Nephron progenitor cell (in vitro differentiated cells): ENCODE data around the gene TAF1C.
"Not testable (repeated sequence)": the region's sequence is repeated elsewhere in the genome, so short reads cannot be mapped to it uniquely, and the experiment has no call there.

ENCODE experiments used
- DNase-seq: peaks from one replicate; pipeline ENCODE4 v3.0.0; 2021
- H3K27ac Mint-ChIP-seq: 2 replicates; pipeline ENCODE4 v1.8.0; 2021; ENCODE audit warnings: mild to moderate bottlenecking, moderate library complexity, mixed read lengths
- H3K27me3 Mint-ChIP-seq: 2 replicates; pipeline ENCODE4 v1.8.0; 2021; ENCODE audit warnings: mild to moderate bottlenecking, low read depth, mixed read lengths; ENCODE audit not compliant: poor library complexity
- H3K36me3 Mint-ChIP-seq: 2 replicates; pipeline ENCODE4 v1.8.0; 2021; ENCODE audit warnings: low read depth, mixed read lengths
- H3K4me1 Mint-ChIP-seq: 2 replicates; pipeline ENCODE4 v1.8.0; 2021; ENCODE audit warnings: mixed read lengths
- H3K4me3 Mint-ChIP-seq: 2 replicates; pipeline ENCODE4 v1.8.0; 2021; ENCODE audit warnings: mild to moderate bottlenecking, moderate library complexity, mixed read lengths
- H3K9me3 Mint-ChIP-seq: 2 replicates; pipeline ENCODE4 v1.8.0; 2021; ENCODE audit warnings: mild to moderate bottlenecking, moderate library complexity, mixed read lengths
- TF ChIP-seq, protein P1 (sequence below): fragments of 200-600 bp; sonication (generic); IDR thresholded peaks from 2 replicates; pipeline ENCODE4 v1.5.0; 2021; ENCODE audit warnings: antibody characterized with exemption

The TAF1C gene

DNA sequence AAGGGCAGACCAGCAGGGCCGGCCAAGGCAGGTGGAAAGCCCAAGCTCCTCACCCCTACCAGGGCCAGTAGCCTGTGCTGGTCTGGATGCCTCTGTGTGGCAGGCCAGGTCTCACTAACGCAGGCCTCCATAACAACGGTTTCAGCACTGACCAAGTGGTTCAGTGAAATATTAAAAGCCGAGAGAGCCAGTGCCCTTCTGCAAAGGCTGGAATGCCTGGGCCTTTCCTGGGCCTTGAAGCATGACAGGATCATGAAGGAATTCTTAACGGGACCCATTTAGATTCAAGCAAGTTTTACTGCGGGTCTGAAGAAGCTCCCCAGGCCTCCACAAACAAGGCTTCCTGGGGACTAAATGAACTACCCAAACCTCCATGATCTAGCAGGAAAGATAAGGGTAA is 20.4 kb upstream of the TAF1C start:
- Mint-ChIP-seq H3K9me3 (peaks cover 3% of the 10 kb centered on the region), H3K27ac (peak overlapping the region; percentile 52), H3K4me1 (peaks cover 21% of the 10 kb centered on the region), H3K27me3 (peaks cover 19% of the 10 kb centered on the region), H3K36me3 (no peaks in the 10 kb centered on the region), H3K4me3 (no peak overlapping the region)
- no peak for DNase-seq
- TF ChIP-seq, protein P1, sequence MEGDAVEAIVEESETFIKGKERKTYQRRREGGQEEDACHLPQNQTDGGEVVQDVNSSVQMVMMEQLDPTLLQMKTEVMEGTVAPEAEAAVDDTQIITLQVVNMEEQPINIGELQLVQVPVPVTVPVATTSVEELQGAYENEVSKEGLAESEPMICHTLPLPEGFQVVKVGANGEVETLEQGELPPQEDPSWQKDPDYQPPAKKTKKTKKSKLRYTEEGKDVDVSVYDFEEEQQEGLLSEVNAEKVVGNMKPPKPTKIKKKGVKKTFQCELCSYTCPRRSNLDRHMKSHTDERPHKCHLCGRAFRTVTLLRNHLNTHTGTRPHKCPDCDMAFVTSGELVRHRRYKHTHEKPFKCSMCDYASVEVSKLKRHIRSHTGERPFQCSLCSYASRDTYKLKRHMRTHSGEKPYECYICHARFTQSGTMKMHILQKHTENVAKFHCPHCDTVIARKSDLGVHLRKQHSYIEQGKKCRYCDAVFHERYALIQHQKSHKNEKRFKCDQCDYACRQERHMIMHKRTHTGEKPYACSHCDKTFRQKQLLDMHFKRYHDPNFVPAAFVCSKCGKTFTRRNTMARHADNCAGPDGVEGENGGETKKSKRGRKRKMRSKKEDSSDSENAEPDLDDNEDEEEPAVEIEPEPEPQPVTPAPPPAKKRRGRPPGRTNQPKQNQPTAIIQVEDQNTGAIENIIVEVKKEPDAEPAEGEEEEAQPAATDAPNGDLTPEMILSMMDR, result no peak

DNA sequence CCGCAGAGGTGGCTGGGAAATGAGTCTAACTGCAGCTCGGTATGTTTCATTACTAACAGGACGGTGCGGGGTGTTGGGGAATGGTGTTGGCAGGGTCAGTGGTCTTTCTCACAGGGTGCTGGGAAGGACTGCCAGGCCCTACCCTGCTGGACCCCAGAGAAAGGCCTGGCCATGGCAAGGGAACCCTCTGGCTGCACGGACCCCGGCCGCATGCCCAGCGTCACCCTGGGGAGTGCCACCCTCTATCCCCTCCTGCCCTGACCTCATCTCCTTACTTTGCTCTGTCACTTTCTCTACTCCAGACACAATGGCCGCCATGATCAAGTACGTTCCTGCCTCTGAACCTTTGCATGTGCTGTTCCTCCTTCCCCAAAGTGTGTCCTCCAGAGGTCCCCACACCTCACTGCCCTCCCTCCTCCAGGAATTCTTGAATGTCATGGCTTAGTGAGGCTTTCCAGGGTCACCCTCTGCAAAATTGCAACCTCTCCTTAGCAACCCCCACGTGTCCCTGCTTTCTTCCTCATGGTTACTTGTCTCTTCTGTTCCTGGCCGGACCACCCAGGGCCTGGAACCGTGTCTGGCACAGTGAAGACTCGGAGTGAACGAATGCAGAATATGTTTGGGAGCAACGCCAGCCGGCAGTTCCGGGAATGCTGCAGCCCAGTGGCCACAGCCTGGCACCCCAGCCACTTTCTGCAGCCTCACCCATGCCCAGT is 19.3 kb upstream of the TAF1C start:
- Mint-ChIP-seq H3K27me3 (peaks cover 17% of the 10 kb centered on the region), H3K9me3 (peaks cover 3% of the 10 kb centered on the region), H3K4me1 (peaks cover 21% of the 10 kb centered on the region), H3K4me3 (no peak overlapping the region), H3K36me3 (no peaks in the 10 kb centered on the region), H3K27ac (no peak overlapping the region)
- TF ChIP-seq, protein P1, result no peak
- DNase-seq, result no peak

DNA sequence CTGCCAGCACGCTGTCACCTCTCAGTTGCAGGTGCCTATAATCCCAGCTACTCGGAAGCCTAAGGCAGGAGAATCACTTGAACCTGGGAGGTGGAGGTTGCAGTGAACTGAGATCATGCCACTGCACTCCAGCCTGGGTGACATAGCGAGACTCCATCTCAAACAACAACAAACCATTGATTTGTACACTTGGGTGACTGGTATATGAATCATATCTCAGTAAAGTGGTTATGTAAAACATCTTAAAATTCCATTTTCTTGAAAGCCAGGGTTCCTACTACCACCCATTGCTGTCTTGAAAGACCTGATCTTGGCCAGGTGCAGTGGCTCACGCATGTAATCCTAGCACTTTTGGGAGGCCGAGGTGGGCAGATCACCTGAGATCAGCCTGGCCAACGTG is 18.3 kb upstream of the TAF1C start:
- not testable (repeated sequence) for DNase-seq, H3K9me3 Mint-ChIP-seq, H3K4me3 Mint-ChIP-seq, H3K27ac Mint-ChIP-seq, H3K36me3 Mint-ChIP-seq
- H3K27me3 Mint-ChIP-seq, result peaks cover 14% of the 10 kb centered on the region
- peaks cover 21% of the 10 kb centered on the region for H3K4me1 Mint-ChIP-seq

DNA sequence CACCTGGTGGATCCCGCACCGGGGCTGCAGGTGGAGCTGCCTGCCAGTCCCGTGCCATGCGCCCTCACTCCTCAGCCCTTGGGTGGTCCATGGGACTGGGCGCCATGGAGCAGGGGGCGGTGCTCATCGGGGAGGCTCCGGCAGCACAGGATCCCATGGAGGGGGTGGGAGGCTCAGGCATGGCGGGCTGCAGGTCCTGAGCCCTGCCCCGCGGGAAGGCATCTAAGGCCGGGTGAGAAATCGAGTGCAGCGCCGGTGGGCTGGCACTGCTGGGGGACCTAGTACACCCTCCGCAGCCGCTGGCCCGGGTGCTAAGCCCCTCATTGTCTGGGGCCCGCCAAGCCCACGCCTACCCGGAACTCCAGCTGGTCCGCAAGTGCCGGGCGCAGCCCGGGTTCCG is 17.7 kb upstream of the TAF1C start:
- not testable (repeated sequence) for H3K4me3 Mint-ChIP-seq, H3K9me3 Mint-ChIP-seq, H3K27ac Mint-ChIP-seq, DNase-seq, H3K36me3 Mint-ChIP-seq
- H3K4me1 Mint-ChIP-seq, result peaks cover 21% of the 10 kb centered on the region
- H3K27me3 Mint-ChIP-seq, result peaks cover 12% of the 10 kb centered on the region

DNA sequence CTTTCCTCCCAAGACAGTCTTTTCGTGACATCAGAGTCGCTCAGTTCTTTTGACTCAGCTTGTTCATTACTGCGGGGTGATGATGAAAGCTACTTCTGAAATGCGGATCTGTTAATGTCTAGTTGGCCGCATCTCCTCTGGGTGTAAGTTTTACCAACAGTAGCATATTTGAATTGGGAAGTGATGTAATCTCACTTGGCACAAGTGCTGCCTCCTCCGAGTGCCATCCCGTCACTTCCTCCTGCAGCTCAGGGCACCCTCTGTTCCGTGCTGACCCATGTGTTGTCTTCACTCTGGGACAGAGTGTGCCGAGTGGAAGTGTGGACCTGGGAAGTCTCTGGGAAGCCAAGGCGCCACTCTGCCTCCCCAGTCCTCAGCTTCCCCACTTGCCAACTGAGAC is 13.0 kb upstream of the TAF1C start:
- Mint-ChIP-seq H3K36me3 (no peaks in the 10 kb centered on the region), H3K27ac (no peak overlapping the region), H3K27me3 (peaks cover 2% of the 10 kb centered on the region), H3K4me3 (no peak overlapping the region), H3K4me1 (peaks cover 17% of the 10 kb centered on the region), H3K9me3 (peaks cover 3% of the 10 kb centered on the region)
- TF ChIP-seq, protein P1, result no peak
- DNase-seq, result no peak

DNA sequence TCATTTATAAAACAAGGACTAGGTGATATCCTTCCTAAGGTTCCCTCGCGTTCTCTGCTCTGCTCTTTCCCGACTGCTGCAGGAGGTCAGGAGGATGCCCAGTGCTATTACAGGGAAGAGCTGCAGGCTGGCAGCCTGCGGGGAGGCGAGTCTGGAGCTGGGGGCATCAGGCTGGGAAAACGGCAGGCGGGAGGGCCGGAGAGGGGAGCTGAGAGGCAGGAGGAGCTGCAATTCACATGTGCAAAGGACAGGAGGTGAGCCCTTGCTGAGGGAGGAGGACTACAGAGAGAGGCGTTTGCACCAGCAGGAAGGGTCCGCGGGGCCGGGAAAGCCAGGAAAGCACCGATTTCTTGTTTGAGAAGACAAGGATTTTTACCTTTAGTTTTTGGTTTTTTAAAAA is 12.2 kb upstream of the TAF1C start:
- no peak overlapping the region for H3K27ac Mint-ChIP-seq
- TF ChIP-seq, protein P1, result no peak
- H3K9me3 Mint-ChIP-seq, result peaks cover 3% of the 10 kb centered on the region
- DNase-seq, result no peak
- no peak overlapping the region for H3K4me3 Mint-ChIP-seq
- peaks cover 5% of the 10 kb centered on the region for H3K27me3 Mint-ChIP-seq
- peaks cover 22% of the 10 kb centered on the region for H3K4me1 Mint-ChIP-seq
- H3K36me3 Mint-ChIP-seq, result no peaks in the 10 kb centered on the region

DNA sequence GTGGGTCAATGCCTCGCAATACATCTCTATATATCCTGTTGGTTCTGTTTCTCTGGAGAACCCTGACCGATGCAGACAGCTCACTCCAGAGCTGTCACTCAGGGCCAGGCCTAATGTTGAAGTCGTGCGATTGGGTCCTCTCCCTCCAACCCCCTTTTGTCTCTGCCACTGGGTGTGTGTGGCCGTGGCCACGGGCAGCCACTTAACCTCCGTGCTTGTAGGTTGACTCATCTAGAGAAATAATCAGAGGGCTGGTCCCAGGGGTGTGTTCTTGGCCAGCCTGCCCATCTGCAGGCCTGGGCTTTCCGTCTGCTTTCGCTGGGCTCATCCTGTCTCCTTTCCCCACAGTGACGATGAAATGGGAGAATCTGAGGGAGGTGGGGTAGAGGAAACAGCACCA is 11.5 kb upstream of the TAF1C start:
- H3K27ac Mint-ChIP-seq, result peak overlapping the region; percentile 71
- no peaks in the 10 kb centered on the region for H3K36me3 Mint-ChIP-seq

More for the DNA sequence above, 11.5 kb upstream of the TAF1C start:
- no peak for DNase-seq
- peaks cover 22% of the 10 kb centered on the region for H3K4me1 Mint-ChIP-seq
- no peak overlapping the region for H3K4me3 Mint-ChIP-seq
- H3K27me3 Mint-ChIP-seq, result peaks cover 10% of the 10 kb centered on the region
- TF ChIP-seq, protein P1, result no peak
- peaks cover 3% of the 10 kb centered on the region for H3K9me3 Mint-ChIP-seq
